EL (cell line): Measurements from ENCODE around the gene GEMIN5.
"Not testable (repeated sequence)": the region's sequence is repeated elsewhere in the genome, so short reads cannot be mapped to it uniquely, and the experiment has no call there.

Experiments
- DNase-seq: peaks from one replicate; pipeline ENCODE4 v3.0.0-alpha.2; 2016

GEMIN5 gene, protein sequence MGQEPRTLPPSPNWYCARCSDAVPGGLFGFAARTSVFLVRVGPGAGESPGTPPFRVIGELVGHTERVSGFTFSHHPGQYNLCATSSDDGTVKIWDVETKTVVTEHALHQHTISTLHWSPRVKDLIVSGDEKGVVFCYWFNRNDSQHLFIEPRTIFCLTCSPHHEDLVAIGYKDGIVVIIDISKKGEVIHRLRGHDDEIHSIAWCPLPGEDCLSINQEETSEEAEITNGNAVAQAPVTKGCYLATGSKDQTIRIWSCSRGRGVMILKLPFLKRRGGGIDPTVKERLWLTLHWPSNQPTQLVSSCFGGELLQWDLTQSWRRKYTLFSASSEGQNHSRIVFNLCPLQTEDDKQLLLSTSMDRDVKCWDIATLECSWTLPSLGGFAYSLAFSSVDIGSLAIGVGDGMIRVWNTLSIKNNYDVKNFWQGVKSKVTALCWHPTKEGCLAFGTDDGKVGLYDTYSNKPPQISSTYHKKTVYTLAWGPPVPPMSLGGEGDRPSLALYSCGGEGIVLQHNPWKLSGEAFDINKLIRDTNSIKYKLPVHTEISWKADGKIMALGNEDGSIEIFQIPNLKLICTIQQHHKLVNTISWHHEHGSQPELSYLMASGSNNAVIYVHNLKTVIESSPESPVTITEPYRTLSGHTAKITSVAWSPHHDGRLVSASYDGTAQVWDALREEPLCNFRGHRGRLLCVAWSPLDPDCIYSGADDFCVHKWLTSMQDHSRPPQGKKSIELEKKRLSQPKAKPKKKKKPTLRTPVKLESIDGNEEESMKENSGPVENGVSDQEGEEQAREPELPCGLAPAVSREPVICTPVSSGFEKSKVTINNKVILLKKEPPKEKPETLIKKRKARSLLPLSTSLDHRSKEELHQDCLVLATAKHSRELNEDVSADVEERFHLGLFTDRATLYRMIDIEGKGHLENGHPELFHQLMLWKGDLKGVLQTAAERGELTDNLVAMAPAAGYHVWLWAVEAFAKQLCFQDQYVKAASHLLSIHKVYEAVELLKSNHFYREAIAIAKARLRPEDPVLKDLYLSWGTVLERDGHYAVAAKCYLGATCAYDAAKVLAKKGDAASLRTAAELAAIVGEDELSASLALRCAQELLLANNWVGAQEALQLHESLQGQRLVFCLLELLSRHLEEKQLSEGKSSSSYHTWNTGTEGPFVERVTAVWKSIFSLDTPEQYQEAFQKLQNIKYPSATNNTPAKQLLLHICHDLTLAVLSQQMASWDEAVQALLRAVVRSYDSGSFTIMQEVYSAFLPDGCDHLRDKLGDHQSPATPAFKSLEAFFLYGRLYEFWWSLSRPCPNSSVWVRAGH (N-terminal part only)

DNA sequence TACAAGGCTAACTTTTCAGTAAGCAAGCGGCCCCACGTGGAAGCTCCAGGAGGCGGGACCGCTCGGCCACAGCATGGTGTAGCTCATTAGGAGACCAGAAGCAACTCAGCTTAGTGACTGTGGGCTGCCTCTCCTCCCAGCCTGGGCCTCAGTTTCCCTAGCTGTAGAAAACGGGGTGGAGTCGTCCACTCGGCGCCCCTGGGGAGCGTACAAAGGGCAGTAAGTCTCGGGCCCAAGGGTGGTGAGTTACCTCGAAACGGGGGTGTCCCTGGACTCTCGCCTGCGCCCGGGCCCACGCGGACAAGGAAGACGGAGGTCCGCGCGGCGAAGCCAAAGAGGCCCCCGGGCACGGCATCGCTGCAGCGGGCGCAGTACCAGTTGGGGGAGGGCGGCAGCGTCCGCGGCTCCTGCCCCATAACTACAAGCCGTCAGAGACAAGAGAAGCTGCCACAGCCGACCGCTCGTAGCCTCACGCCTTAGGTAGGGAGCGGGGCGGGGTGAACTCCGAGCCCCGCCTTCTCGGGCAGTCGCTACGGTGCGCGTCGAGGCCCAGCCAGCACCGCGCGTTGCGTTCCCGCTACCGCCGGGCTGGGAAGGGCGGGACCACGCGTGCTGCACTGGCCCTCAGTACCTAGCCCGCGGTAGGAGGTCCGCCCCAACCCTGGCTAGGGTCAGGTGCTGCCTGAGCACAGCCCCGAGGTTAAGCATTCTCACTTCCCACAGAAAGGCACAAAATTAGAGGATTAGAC is at the start of gene GEMIN5:
TSS of gene GEMIN5 (minus strand) at position 494 of the 749 bp plus-strand sequence. CDS start at position 416, 78 bp downstream.
- peak; percentile 86 for DNase-seq

DNA sequence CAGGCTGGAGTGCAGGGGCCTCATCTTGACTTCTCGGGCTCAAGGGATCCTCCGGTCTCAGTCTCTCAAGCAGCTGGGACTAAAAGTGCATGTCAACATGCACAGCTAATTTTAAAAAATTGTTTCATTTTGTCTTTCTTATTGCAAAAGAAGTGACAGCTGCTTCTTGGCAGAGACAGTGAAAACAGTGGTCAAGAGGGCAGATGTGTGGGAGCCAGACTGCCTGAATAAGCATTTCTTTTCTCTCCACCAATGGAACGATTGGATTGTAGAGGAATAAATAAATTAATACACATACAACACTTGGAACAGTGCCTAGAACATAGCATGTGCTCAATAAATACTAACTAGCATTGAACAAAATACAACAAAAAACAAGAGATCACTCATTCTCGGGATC is 48.1 kb upstream of the GEMIN5 start:
- DNase-seq, result no peak

DNA sequence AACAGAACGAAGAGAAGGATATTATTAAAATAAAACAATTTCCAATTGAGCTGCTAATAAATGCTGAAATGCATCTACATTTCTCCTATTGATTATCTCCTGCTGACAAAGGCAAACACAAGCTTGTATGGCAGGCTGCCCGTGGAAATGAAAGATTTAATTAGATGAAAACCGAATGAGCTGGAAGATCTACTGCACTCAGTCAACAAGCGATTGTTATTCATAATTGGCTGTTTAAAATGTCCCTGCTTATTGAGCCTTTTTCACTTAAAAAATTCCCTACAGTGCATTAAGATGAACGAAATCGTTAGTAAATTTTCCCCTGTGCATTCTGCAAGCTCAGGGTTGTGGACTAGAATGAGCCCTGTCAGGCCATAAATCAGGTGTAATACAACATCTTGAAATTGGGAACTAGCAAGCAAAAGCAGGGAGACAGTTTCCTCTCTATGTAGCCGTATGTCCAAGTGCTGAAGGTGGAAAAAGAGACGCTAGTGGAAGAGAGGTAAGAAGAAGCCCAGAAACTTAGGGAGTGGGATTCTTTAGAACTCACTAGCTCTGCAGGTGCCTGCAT is 47.0 kb upstream of the GEMIN5 start:
- no peak for DNase-seq

DNA sequence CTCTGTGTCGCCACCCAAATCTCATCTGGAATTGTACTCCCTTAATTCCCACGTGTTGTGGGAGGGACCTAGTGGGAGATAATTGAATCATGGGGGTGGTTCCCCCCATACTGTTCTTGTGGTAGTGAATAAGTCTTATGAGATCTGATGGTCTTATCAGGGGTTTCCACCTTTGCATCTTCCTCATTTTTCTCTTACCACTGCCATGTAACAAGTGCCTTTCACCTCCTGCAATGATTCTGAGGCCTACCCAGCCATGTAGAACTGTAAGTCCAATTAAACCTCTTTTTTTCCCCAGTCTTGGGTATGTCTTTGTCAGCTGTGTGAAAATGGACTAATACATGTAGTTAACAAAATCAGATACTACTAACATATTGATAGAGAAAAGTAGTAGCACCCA is 40.3 kb upstream of the GEMIN5 start:
- DNase-seq, result not testable (repeated sequence)

DNA sequence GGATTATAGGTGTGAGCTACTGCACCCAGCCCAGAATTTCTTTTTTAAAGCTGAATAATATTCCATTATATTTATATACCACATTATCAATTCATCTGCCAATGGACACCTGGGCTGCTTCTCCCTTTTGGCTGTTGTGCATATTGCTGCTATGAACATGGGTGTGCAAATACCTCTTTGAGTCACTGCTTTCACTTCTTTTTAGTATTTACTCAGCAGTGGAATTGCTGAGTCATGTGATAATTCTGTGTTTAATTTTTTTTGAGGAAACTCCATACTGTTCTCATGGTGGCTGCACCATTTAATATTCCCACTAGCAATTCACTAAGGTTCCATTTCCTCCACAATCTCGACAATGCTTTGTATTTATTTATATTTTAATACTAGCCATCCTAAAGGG is 39.4 kb upstream of the GEMIN5 start:
- DNase-seq, result no peak

DNA sequence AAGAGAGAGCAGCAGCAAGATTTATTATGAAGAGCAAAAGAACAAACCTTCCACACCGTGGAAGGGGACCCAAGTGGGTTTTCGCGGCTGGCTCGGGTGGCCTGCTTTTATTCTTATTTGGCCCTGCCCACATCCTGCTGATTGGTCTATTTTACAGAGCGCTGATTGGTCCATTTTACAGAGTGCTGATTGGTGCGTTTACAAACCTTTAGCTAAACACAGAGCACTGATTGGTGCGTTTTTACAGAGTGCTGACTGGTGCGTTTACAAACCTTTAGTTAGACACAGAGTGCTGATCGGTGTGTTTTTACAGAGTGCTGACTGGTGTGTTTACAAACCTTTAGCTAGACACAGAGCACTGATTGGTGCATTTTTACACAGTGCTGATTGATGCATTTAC is 38.1 kb upstream of the GEMIN5 start:
- not testable (repeated sequence) for DNase-seq

DNA sequence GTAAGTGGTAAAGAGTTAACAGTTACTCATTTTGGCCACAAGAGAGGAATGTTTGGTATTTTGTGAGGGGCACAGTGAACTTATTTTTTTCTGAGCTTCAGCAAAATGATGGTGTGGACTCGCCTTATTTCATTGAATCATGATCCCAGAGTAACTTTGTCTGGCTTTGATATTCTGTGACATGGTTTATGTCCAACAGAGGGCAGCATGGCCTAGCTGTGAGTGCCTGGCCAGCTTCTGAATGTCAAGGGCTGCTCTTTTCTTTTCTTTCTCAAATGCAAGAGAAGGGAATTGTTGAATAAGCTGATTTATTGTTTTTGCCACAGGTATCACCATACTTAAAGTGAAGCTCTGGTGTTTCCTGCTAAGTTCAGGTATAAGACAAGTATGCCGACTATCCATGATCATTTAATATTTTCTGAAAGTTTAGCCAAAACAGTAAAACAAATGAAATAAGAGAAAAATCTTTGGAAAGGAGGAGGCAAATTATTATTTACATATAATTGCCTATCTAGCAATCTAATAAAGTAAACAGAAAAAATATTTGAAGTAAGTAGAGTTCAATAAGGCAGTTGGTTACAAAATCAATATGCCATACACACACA is 34.6 kb upstream of the GEMIN5 start:
- DNase-seq, result peak; percentile 47

DNA sequence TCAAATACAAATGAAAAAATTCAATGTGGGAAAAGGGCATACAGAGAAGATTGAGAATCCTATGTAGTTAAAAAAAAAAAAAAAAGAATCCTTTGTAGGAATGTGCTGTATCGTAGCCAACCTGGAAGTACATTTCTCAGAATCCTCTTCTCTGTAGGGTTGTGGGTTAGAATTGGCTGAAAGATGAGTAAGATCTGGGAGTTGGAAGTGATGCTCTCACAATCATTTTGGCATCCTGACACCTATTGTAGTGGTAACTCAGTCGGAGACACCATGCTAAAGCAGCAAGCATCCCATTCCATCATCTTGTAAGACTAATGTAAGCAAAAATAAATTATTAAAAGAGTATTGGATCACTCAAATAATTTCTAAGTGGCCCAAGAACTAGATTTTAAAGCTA is 33.5 kb upstream of the GEMIN5 start:
- DNase-seq, result no peak

DNA sequence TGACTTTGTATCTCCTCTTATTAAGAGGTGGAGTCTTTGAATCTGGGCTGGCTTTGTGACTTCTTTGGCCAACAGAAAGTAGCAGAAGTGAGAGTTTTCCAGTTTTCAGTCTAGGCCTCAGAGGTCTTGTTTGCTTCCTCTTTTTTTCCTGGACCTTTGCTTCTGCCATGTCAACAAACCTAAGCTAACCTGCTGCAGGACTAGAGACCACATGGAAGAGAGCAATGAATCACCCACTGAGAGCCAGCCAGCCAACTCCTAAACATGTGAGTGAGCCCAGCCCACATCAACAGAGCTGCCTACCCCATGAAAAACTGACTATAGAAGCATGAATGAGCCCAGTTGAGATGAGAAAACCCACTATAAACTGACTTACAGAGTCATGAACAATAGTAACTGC is 32.7 kb upstream of the GEMIN5 start:
- DNase-seq, result peak; percentile 9

DNA sequence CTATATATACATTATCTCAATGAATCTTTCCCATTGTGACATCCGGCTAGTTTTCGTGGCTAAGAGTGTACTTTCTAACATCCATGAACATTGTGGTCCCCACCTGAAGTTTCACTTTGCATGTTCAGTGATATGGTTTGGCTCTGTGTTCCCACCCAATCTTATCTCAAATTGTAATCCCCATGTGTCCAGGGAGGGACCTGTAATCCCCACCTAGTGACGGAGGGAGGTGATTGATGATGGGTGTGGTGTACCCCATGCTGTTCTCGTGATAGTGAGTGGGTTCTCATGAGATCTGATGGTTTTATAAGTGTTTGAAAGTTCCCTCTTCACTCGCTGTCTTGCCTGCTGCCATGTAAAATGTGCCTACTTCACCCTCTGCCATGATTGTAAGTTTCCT is 30.9 kb upstream of the GEMIN5 start:
- DNase-seq, result no peak

DNA sequence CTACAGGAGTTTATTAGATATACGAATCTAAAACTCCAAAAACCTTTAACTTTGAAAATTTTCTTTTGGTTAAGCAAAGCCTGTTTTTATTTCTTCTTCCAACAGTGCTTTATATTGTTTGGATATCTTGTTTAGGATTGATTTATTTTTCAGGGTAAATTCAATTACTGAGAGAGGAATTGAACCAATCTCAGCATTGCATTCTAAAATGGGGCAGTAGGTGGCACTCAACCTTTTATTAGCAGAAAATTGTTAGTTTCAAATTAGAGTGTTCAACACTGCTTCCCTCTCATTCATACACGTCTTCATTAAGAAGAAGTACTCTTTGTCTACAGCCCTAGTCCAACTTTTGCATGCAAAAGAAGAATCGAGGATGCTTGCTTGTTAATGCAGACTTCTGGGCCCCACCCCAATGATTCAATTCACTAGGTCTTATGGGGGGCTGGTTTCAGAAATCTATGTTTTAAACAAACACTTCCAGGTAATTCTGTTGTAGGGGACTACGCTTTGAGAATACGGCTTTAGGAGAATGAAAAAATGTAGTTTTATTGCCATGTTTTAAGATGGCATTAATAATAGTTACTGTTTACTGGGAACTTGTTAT is 29.5 kb upstream of the GEMIN5 start:
- DNase-seq, result peak; percentile 5

DNA sequence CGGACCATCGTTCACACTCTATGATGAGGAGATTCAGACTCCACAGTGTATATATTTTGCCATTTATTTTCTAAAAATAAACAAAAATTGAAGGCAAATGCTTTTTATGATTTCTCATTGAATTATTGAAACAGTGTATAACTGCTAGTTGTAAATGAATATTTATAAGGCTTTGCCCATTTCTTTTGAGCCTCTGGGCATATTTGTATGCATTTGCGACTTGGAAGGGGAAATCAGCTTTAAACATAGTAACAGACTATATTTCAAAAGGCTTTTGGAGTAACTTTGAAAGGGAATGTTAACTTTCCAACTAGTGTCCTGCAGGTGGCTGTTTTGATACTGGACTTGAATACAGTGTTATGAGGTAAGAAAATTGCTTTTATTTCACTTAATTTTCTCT is 28.9 kb upstream of the GEMIN5 start:
- DNase-seq, result no peak

DNA sequence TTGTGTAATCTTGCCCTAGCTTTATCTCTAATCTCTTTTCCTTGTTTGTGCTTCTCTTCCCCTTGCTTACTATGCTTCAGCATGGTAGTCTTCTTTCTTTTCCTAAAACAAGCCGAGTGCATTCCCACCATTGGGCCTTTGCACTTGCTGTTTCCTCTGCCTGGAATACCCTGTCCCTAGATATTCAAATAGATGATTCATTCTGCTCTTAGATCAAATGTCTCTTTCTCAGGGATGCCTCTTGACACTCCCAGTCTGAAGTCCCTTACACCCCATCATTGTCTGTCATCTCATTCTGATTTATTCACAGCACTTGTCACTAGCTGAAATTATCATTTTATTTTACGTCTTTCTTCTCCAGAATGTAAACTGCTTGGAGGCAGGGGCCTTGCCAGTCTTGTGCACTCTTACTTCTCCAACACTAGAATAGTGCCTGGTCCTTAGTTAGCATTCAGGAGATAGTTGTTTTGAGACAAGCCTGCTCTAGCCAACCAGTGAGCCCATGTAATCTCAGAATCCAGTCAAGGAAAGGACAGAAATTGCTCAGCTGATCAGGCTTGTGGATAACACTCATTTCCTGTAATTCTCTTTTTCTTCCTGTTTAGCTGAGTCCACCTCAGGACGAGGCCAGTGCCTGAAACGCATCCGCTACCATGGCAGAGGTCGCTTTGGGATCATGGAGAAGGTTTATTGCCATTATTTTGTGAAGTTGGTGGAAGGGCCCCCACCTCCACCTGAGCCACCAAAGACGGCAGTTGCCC is 28.2 kb upstream of the GEMIN5 start:
- DNase-seq, result no peak

DNA sequence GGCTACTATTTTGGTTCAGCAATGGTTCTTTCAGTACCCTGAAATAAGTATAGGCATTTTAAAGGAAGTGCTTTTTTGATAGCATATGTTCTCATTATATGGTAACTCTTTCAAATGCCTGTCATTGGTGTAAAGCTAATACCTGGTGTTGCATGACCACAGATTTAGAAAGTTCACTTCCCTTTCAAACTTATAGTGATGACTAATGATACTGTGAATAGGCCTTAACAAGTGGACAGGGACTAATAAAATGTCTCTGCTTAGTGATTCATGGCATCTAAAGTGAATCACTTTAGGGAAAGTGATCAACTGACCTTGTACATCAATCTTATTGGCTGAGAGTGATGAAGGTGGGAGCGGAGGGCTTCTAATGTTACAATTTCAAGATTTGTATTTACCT is 24.5 kb upstream of the GEMIN5 start:
- peak; percentile 51 for DNase-seq

DNA sequence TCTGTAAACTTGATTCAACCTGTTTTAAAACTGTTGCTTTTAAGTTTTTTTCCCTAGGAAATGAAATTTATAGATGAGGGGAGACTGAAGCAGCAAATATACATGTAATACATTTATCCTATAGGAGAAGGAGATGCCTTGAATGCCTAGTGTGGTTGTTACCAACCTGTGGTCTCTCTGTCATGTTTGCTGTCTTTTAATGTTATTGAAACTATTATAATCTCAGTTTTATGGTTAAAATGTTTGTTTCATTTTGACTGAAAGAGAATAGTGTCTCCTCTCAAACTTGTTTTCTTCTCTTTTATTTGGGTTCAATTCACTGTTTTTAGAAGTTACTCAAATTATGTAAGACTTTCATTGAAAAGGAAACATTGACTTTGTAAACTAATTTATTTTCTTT is 18.7 kb upstream of the GEMIN5 start:
- DNase-seq, result no peak

DNA sequence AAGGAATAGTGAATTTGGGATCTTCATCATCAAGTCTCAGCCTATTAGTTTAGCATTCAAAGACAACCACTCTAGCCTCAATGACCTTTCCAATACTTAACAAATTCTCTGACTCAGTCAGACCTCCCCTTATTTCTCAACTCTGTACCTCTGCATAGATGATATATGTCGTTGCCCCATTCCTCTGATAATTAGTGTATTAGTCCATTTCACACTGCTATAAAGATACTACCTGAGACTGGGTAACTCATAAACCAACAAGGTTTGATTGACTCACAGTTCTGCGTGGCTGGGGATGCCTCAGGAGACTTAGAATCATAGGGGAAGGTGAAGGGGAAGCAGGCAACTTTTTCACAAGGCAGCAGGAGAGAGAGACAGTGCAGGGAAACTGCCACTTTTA is 11.8 kb upstream of the GEMIN5 start:
- DNase-seq, result no peak

DNA sequence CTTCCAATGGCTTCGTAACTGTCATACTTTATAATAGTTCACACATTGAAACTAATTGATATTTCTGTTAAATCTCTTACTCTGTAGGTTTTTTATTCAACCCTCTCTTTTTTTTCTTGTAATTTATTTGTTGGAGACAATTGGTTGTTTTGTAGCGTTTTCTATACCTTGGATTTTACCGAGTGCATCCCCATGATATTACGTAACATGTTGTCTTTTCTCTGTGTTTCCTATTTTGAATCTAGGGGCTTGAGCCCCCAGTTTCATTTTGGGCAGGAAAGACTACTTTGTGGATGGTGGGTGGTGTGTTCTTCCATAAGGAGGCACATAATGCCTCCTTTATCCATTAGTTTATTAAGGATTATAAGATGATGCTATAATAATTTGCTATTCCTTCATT is 10.3 kb upstream of the GEMIN5 start:
- DNase-seq, result no peak

DNA sequence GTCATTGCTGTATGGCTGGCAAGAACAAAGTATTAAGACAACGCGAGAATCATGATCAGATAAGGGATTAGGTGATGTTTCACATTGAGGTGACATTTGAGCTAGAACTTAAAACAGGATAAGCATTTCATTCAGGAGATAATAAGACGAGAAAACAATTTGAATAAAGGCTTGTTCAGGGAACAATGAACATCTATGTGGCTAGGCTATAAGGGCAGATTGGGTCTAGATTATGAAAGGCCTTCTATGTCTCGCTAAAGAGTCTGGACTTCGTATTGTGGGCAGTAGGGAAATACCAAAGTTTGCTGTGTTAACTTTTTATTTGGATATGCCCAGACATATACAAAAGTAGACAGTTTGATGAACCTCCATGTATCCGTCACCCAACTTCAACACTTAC is 9.8 kb upstream of the GEMIN5 start:
- no peak for DNase-seq

DNA sequence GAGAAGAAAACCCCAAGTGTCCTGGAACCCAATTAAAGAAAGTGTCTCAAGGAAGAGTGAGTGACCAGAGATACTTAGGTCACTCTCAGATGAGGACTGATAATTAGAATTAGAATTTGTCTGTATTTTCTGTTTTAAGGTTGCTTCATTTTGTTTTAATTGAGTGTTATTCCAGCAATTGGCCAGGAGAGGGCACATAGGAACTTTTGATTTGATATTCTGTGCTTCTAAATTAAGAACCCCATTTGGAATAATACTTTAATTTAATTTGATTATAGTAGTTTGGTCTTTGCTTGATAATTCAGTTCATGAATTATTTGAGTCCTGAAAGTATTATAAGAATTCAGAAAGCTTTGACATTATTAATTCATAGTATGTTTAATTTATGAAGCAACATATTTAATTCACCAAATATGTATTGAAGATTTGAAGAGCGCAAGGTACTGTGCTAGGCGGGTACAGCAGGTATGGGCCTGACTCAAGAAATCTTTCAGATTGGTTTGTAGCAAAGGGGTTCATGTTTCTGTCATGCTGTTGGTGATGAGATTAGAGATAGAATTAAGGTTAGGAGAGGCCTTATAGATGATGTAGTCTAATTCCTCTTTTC is 7.8 kb upstream of the GEMIN5 start:
- peak; percentile 29 for DNase-seq

DNA sequence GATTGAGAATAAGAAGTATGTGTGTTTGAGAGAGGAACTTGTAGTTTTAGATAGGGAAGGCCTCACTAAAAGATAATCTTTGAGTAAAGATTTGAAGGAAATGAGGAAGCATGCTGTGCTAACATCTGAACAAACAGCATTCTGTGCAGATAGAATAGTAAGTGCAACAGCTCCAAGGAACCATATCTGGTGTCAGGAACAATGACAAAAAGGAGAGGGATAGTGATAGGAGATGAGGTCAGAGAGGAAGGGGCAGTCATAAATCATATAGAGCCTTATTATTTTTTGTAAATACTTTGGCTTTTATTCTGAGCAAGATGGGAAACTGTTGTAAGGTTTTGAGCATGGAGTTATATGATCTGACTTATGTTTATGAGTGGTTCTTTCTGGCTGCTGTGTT is 6.7 kb upstream of the GEMIN5 start:
- no peak for DNase-seq
